H1 (cell line): ENCODE data around the gene ZNF213. TPM values are rescaled to one million over a fixed set of nuclear protein-coding genes. Genes with fewer than 3 reads are reported as not detected.

Experiments used
- CTCF ChIA-PET: fragments of 300-600 bp; sonication (Branson Sonifier 250); formaldehyde crosslinking; loops from one replicate; lab custom pipeline; 2021; ENCODE audit not compliant: partially characterized antibody; lab: Charles Lee
- POLR2A ChIA-PET: fragments of 300-600 bp; sonication (Branson Sonifier 250); formaldehyde crosslinking; loops from one replicate; lab custom pipeline; 2021; ENCODE audit warnings: inconsistent platforms; ENCODE audit not compliant: partially characterized antibody; lab: Charles Lee
- DNase-seq, 2 experiments: peaks; one replicate each; pipeline versions ENCODE4 v3.0.0 to v3.0.0-alpha.2; 2010 to 2022; ENCODE audit warnings: low spot score in 2 of 2, low read depth in 1 of 2, mixed read lengths in 1 of 2
- FAIRE-seq: peaks from 2 replicates; lab custom pipeline; 2011; peaks lifted over from hg19 to GRCh38; lab: Jason Lieb, UNC
- H2AFZ ChIP-seq: 2 replicates; pipeline ENCODE4 v1.8.1; 2012; ENCODE audit warnings: low read length, inconsistent platforms
- H2AK5ac ChIP-seq: 2 replicates; pipeline ENCODE4 v1.6.1; 2013; ENCODE audit warnings: low read depth, low read length
- H2BK120ac ChIP-seq: replicated peaks from 2 replicates; pipeline ENCODE3; 2013; ENCODE audit warnings: low read depth, low read length, inconsistent platforms
- H2BK12ac ChIP-seq: 2 replicates; pipeline ENCODE4 v1.6.1; 2013; ENCODE audit warnings: low read depth, low read length
- H2BK15ac ChIP-seq: 2 replicates; pipeline ENCODE4 v1.6.1; 2013; ENCODE audit warnings: low read length
- H2BK20ac ChIP-seq: 2 replicates; pipeline ENCODE4 v1.6.1; 2013; ENCODE audit warnings: low read length
- H2BK5ac ChIP-seq: 2 replicates; pipeline ENCODE4 v1.6.1; 2013; ENCODE audit warnings: low read depth, low read length
- H3K14ac ChIP-seq: 2 replicates; pipeline ENCODE4 v1.6.1; 2013; ENCODE audit warnings: inconsistent platforms; ENCODE audit not compliant: insufficient read length
- H3K18ac ChIP-seq: 2 replicates; pipeline ENCODE4 v1.6.1; 2013; ENCODE audit warnings: low read length; ENCODE audit errors: extremely low read depth
- H3K23ac ChIP-seq: 2 replicates; pipeline ENCODE4 v1.6.1; 2013; ENCODE audit warnings: inconsistent platforms; ENCODE audit not compliant: insufficient read length
- H3K23me2 ChIP-seq: 2 replicates; pipeline ENCODE4 v1.6.1; 2013; ENCODE audit warnings: low read depth, low read length
- H3K27ac ChIP-seq: 2 replicates; pipeline ENCODE4 v1.6.1; 2011; ENCODE audit warnings: low read depth, low read length, inconsistent platforms
- H3K27me3 ChIP-seq, 4 experiments: replicated peaks in 1 of 4; 1 replicate in 1 of 4; 2 replicates in 3 of 4; pipeline versions ENCODE4 v1.6.1 to v1.8.1; 2011 to 2013; ENCODE audit warnings: low read length in 3 of 4, mild to moderate bottlenecking in 3 of 4, inconsistent platforms in 2 of 4, mixed read lengths in 2 of 4, moderate library complexity in 1 of 4; ENCODE audit not compliant: control insufficient read depth in 3 of 4, insufficient read depth in 3 of 4; ENCODE audit errors: extremely low read depth in 1 of 4
- H3K36me3 ChIP-seq, 4 experiments: 2 replicates each; pipeline versions ENCODE4 v1.6.1 to v1.8.1; 2011 to 2013; ENCODE audit warnings: mild to moderate bottlenecking in 4 of 4, low read length in 3 of 4, moderate library complexity in 2 of 4, control low read depth in 1 of 4, inconsistent platforms in 1 of 4; ENCODE audit not compliant: insufficient read depth in 4 of 4, control insufficient read depth in 2 of 4
- H3K4ac ChIP-seq: replicated peaks from 2 replicates; pipeline ENCODE3; 2013; ENCODE audit warnings: low read length, low read depth, mixed read lengths, inconsistent platforms; ENCODE audit not compliant: insufficient read length
- H3K4me1 ChIP-seq, 4 experiments: replicated peaks in 1 of 4; 1 replicate in 1 of 4; 2 replicates in 3 of 4; pipeline versions ENCODE4 v1.6.1 to v1.8.1; 2011 to 2013; ENCODE audit warnings: low read length in 3 of 4, inconsistent platforms in 2 of 4, mixed read lengths in 1 of 4; ENCODE audit not compliant: insufficient read depth in 4 of 4, control insufficient read depth in 3 of 4
- H3K4me2 ChIP-seq, 2 experiments: 2 replicates each; pipeline versions ENCODE4 v1.6.1 to v1.8.1; 2011 to 2013; ENCODE audit warnings: low read depth in 2 of 2, low read length in 2 of 2, control low read depth in 1 of 2, inconsistent platforms in 1 of 2, mild to moderate bottlenecking in 1 of 2; ENCODE audit not compliant: insufficient read depth in 1 of 2
- H3K4me3 ChIP-seq, 4 experiments: fragments of 200-600, 300-600 bp in 1 of 4; sonication (generic), shearing (Covaris generic), sonication (Bioruptor Twin) in 1 of 4; 2 replicates each; pipeline versions ENCODE4 v1.5.1 to v1.8.1; 2011 to 2016; ENCODE audit warnings: low read length in 4 of 4, low read depth in 3 of 4, control low read depth in 2 of 4, inconsistent platforms in 2 of 4, mild to moderate bottlenecking in 2 of 4, mixed read lengths in 1 of 4, moderate library complexity in 1 of 4; ENCODE audit not compliant: insufficient read depth in 2 of 4; ENCODE audit errors: extremely low read depth in 1 of 4
- H3K56ac ChIP-seq: replicated peaks from 2 replicates; pipeline ENCODE3; 2013; ENCODE audit warnings: low read depth, mild to moderate bottlenecking, mixed read lengths, low read length, inconsistent platforms; ENCODE audit not compliant: insufficient read length
- H3K79me1 ChIP-seq: 2 replicates; pipeline ENCODE4 v1.6.1; 2013; ENCODE audit warnings: low read depth, low read length, control low read depth
- H3K79me2 ChIP-seq, 2 experiments: 2 replicates each; pipeline versions ENCODE4 v1.6.1 to v1.8.1; 2012 to 2013; ENCODE audit warnings: low read length in 2 of 2, mild to moderate bottlenecking in 2 of 2, inconsistent platforms in 1 of 2; ENCODE audit not compliant: insufficient read depth in 2 of 2, control insufficient read depth in 1 of 2
- H3K9ac ChIP-seq, 4 experiments: replicated peaks in 1 of 4; 1 replicate in 1 of 4; 2 replicates in 3 of 4; pipeline versions ENCODE4 v1.6.1 to v1.8.1; 2011 to 2013; ENCODE audit warnings: low read depth in 3 of 4, low read length in 3 of 4, control low read depth in 2 of 4, mild to moderate bottlenecking in 2 of 4, moderate library complexity in 2 of 4, inconsistent platforms in 1 of 4; ENCODE audit errors: extremely low read depth in 1 of 4
- H3K9me3 ChIP-seq, 2 experiments: 2 replicates each; pipeline versions ENCODE4 v1.6.1 to v1.8.1; 2012 to 2013; ENCODE audit warnings: mild to moderate bottlenecking in 2 of 2, moderate library complexity in 2 of 2, control low read depth in 1 of 2, inconsistent platforms in 1 of 2, low read depth in 1 of 2, low read length in 1 of 2, mixed read lengths in 1 of 2; ENCODE audit not compliant: insufficient read depth in 2 of 2
- H4K20me1 ChIP-seq, 2 experiments: replicated peaks in 1 of 2; 2 replicates each; pipeline versions ENCODE3 to v1.8.1; 2011 to 2013; ENCODE audit warnings: inconsistent platforms in 2 of 2, low read length in 2 of 2, mild to moderate bottlenecking in 1 of 2; ENCODE audit not compliant: insufficient read depth in 2 of 2, control insufficient read depth in 1 of 2
- H4K5ac ChIP-seq: 2 replicates; pipeline ENCODE4 v1.6.1; 2013; ENCODE audit warnings: low read length, low read depth, mixed read lengths, inconsistent platforms; ENCODE audit not compliant: insufficient read length
- H4K8ac ChIP-seq: 2 replicates; pipeline ENCODE4 v1.8.0; 2013; ENCODE audit warnings: mild to moderate bottlenecking, moderate library complexity, low read length, inconsistent platforms; ENCODE audit not compliant: insufficient read depth; ENCODE audit errors: extremely low read depth
- H4K91ac ChIP-seq: replicated peaks from 2 replicates; pipeline ENCODE3; 2013; ENCODE audit warnings: low read length, mixed read lengths, inconsistent platforms; ENCODE audit not compliant: insufficient read length
- ATF2 ChIP-seq: IDR thresholded peaks from 2 replicates; pipeline ENCODE4 v1.6.1; 2012; ENCODE audit warnings: low read length, inconsistent platforms
- BCL11A ChIP-seq, 2 experiments: IDR thresholded peaks; one replicate each; pipeline ENCODE4 v1.6.1; 2011; ENCODE audit warnings: low read depth in 2 of 2, low read length in 2 of 2, mild to moderate bottlenecking in 2 of 2
- CREB1 ChIP-seq: IDR thresholded peaks from 2 replicates; pipeline ENCODE4 v1.6.1; 2012; ENCODE audit warnings: inconsistent platforms
- EGR1 ChIP-seq: IDR thresholded peaks from 2 replicates; pipeline ENCODE4 v1.6.1; 2011; ENCODE audit warnings: low read depth, low read length, borderline replicate concordance
- EP300 ChIP-seq, 2 experiments: IDR thresholded peaks; 1 replicate in 1 of 2; 2 replicates in 1 of 2; pipeline ENCODE4 v1.6.1; 2011 to 2012; ENCODE audit warnings: low read depth in 2 of 2, low read length in 2 of 2, mild to moderate bottlenecking in 2 of 2, borderline replicate concordance in 1 of 2, inconsistent platforms in 1 of 2, moderate library complexity in 1 of 2
- GTF2F1 ChIP-seq: IDR thresholded peaks from 2 replicates; pipeline ENCODE4 v1.6.1; 2012; ENCODE audit warnings: low read depth, low read length, improper control_type of control experiment, borderline replicate concordance
- HDAC6 ChIP-seq: IDR thresholded peaks from one replicate; pipeline ENCODE4 v1.7.1; 2012; ENCODE audit warnings: low read depth, mild to moderate bottlenecking, inconsistent platforms, low read length, moderate library complexity
- NRF1 ChIP-seq: IDR thresholded peaks from 2 replicates; pipeline ENCODE4 v1.6.1; 2011; ENCODE audit warnings: mild to moderate bottlenecking, low read depth, low read length, improper control_type of control experiment
- POLR2A ChIP-seq, 2 experiments: IDR thresholded peaks; 1 replicate in 1 of 2; 2 replicates in 1 of 2; pipeline ENCODE4 v1.6.1; 2011; ENCODE audit warnings: low read depth in 2 of 2, low read length in 2 of 2, mild to moderate bottlenecking in 2 of 2; ENCODE audit errors: control extremely low read depth in 1 of 2
- SUZ12 ChIP-seq: fragments of 200-600 bp; sonication (generic); IDR thresholded peaks from 2 replicates; pipeline ENCODE4 v1.6.1; 2012; ENCODE audit warnings: mild to moderate bottlenecking, inconsistent platforms, low read length, moderate library complexity, mixed read lengths
- TAF1 ChIP-seq: IDR thresholded peaks from 2 replicates; pipeline ENCODE4 v1.6.1; 2011; ENCODE audit warnings: mild to moderate bottlenecking, low read depth, low read length
- WGBS, 2 experiments: shearing (Covaris generic) in 1 of 2; methylation state at CpG; one replicate each; pipeline versions ENCODE4 v1.1.6 to v1.1.7; 2013 to 2015; ENCODE audit warnings: low lambda C conversion rate in 2 of 2, mixed read lengths in 2 of 2, inconsistent platforms in 1 of 2, low coverage in 1 of 2, missing lambda C conversion rate in 1 of 2; ENCODE audit not compliant: insufficient replicate concordance in 2 of 2, insufficient coverage in 1 of 2, insufficient read length in 1 of 2; ENCODE audit errors: extremely low coverage in 1 of 2, missing lambda C conversion rate in 1 of 2; 5-methylcytosine and 5-hydroxymethylcytosine counted together
- polyA plus RNA-seq, 7 experiments: library from polyadenylated mRNA; depleted of rRNA in 3 of 7; stranded (reverse) in 5 of 7; unstranded in 2 of 7; fragments of >200 nt in 5 of 7; fragments of 200-250 nt in 2 of 7; gene quantifications; 1 replicate in 5 of 7; 2 replicates in 1 of 7; 4 replicates in 1 of 7; pipeline versions ENCODE4 v1.2.1 to v1.2.3, GENCODE V29; 2011 to 2013; ENCODE audit warnings: missing spikeins in 2 of 7, mixed read lengths in 2 of 7
- total RNA-seq: library from RNA; stranded (reverse); fragmentation: NEBNext Ultra II Directional; extraction: Animal tissue kit (Norgen Biotek cat#: 25700); gene quantifications from 2 replicates; pipeline ENCODE4 v1.2.1, GENCODE V29; 2021

Gene ZNF213
- total and polyA plus RNA-seq, 2 of the 8 experiments (the other 6 are each of a cell fraction or from before 2014, with no cell fraction given) = 1.6 to 6.9 TPM

GRCh38 chr16:3147046-3147756 lies 12.4 kb downstream of the ZNF213 start:
- Histone ChIP-seq H3K27ac (no peak overlapping the region), H2BK120ac (no peak overlapping the region), H3K4ac (no peak overlapping the region), H4K91ac (no peak overlapping the region), H2BK20ac (no peak overlapping the region), H2BK5ac (no peak overlapping the region), H3K79me2 (no peaks in the 10 kb centered on the region), H3K9ac (no peak overlapping the region), H3K79me1 (no peaks in the 10 kb centered on the region), H3K4me3 (no peak overlapping the region), H3K9me3 (no peaks in the 10 kb centered on the region), H2AFZ (no peak overlapping the region), H3K4me2 (no peak overlapping the region), H3K27me3 (peaks cover 0 to 18% (median 12%) of the 10 kb centered on the region in 4 experiments; a peak in 5 of 7 replicates), H4K5ac (no peak overlapping the region), H4K20me1 (peaks cover 0 to 2% of the 10 kb centered on the region in 2 experiments), H3K14ac (no peak overlapping the region), H3K23ac (no peak overlapping the region), H4K8ac (no peak overlapping the region), H2BK15ac (no peak overlapping the region), H3K4me1 (peaks cover 0 to 5% (median 3%) of the 10 kb centered on the region in 4 experiments; a peak in 4 of 7 replicates), H2AK5ac (no peak overlapping the region), H3K18ac (no peak overlapping the region), H2BK12ac (no peak overlapping the region), H3K36me3 (no peaks in the 10 kb centered on the region), H3K56ac (no peak overlapping the region), H3K23me2 (peaks cover 10% of the 10 kb centered on the region; the same call in 1 of the 2 replicates)
- ChIA-PET POLR2A (interaction anchor here (0.9 to 8.6 kb wide), 10 partner anchors 9 to 127 kb away, joined by 3 to 69 read pairs (median 5); partner anchors contain the start of genes TNFRSF12A, ZNF213 and ZSCAN10), CTCF (interaction anchor here (1.1 to 10.9 kb wide), 7 partner anchors 16 to 115 kb away, joined by 3 to 174 read pairs (median 7); partner anchors contain the start of genes ZNF205 and ZNF213)
- DNase-seq (no peak), FAIRE-seq (no peak)
- 91% methylated on average over 16 of the region's 16 CpGs; no CpG with 5 or more reads in 1 of the 2 experiments for WGBS, 2 experiments
- TF ChIP-seq HDAC6 (no peak), NRF1 (no peak), EP300 (IDR thresholded peaks at IDR 0.05; ENCODE audit: borderline replicate concordance in 1 of 2, low read depth in 2 of 2, low read length in 2 of 2) (no peak), BCL11A (IDR thresholded peaks at IDR 0.05; ENCODE audit: low read depth in 2 of 2, low read length in 2 of 2) (no peak), CREB1 (no peak), GTF2F1 (no peak), TAF1 (no peak), SUZ12 (no peak), EGR1 (no peak), POLR2A (IDR thresholded peaks at IDR 0.05; ENCODE audit: control extremely low read depth in 1 of 2, low read depth in 2 of 2, low read length in 2 of 2) (no peak), ATF2 (no peak)
